MM.1S (cell line): ENCODE data around the gene RGS8.
A peak's percentile ranks its signal among the peaks of the same experiment; 100 is the strongest.

Experiments used
- DNase-seq: peaks from one replicate; pipeline ENCODE4 v3.0.0-alpha.2; 2015
- H2AFZ ChIP-seq: fragments of 300-600 bp; sonication (generic); 2 replicates; pipeline ENCODE4 v1.6.0; 2016; ENCODE audit warnings: antibody characterized with exemption, low read length
- H3F3A ChIP-seq: fragments of 300-600 bp; sonication (generic); 2 replicates; pipeline ENCODE4 v1.6.1; 2016; ENCODE audit warnings: mild to moderate bottlenecking, antibody characterized with exemption, low read length, moderate library complexity, mixed read lengths; ENCODE audit not compliant: insufficient read depth
- H3K27ac ChIP-seq: fragments of 300-600 bp; sonication (generic); 2 replicates; pipeline ENCODE4 v1.5.1; 2016; ENCODE audit warnings: mild to moderate bottlenecking, low read length
- H3K27me3 ChIP-seq: fragments of 300-600 bp; sonication (generic); replicated peaks from 2 replicates; pipeline ENCODE4 v1.6.0; 2016; ENCODE audit warnings: low read length; ENCODE audit not compliant: insufficient read depth
- H3K36me3 ChIP-seq: fragments of 300-600 bp; sonication (generic); replicated peaks from 2 replicates; pipeline ENCODE4 v1.6.1; 2016; ENCODE audit warnings: mild to moderate bottlenecking, low read length, mixed read lengths; ENCODE audit not compliant: insufficient read depth
- H3K4me1 ChIP-seq: fragments of 300-600 bp; sonication (generic); 2 replicates; pipeline ENCODE4 v1.6.1; 2016; ENCODE audit warnings: low read length, mixed read lengths
- H3K4me2 ChIP-seq: fragments of 300-600 bp; sonication (generic); 2 replicates; pipeline ENCODE4 v1.6.0; 2016; ENCODE audit warnings: low read depth, low read length
- H3K4me3 ChIP-seq: fragments of 300-600 bp; sonication (generic); 2 replicates; pipeline ENCODE4 v1.5.1; 2016; ENCODE audit warnings: low read length, mixed read lengths
- H3K79me2 ChIP-seq: fragments of 300-600 bp; sonication (generic); 2 replicates; pipeline ENCODE4 v1.6.1; 2016; ENCODE audit warnings: mixed run types, low read length, mixed read lengths
- H3K9ac ChIP-seq: fragments of 300-600 bp; sonication (generic); 2 replicates; pipeline ENCODE4 v1.6.1; 2016; ENCODE audit warnings: low read length, mixed read lengths
- H3K9me2 ChIP-seq: fragments of 300-600 bp; sonication (generic); replicated peaks from 2 replicates; pipeline ENCODE4 v1.6.1; 2016; ENCODE audit warnings: mild to moderate bottlenecking, low read length, mixed read lengths; ENCODE audit not compliant: insufficient read depth
- H3K9me3 ChIP-seq: fragments of 300-600 bp; sonication (generic); replicated peaks from 2 replicates; pipeline ENCODE4 v1.6.1; 2016; ENCODE audit warnings: mild to moderate bottlenecking, low read length, mixed read lengths; ENCODE audit not compliant: insufficient read depth
- H4K20me1 ChIP-seq: fragments of 300-600 bp; sonication (generic); 2 replicates; pipeline ENCODE4 v1.6.1; 2016; ENCODE audit warnings: mild to moderate bottlenecking, low read length, moderate library complexity, mixed read lengths; ENCODE audit not compliant: insufficient read depth
- EZH2 ChIP-seq: fragments of 300-600 bp; sonication (generic); optimal IDR thresholded peaks from 2 replicates; pipeline ENCODE3; 2017; ENCODE audit warnings: low read depth, mild to moderate bottlenecking, antibody characterized with exemption, low read length, mixed read lengths
- EZH2phosphoT487 ChIP-seq: fragments of 300-600 bp; sonication (generic); IDR thresholded peaks from 2 replicates; pipeline ENCODE4 v1.6.1; 2018; ENCODE audit warnings: antibody characterized with exemption, low read length
- TF ChIP-seq, protein P1 (sequence below): fragments of 300-600 bp; sonication (generic); IDR thresholded peaks from 2 replicates; pipeline ENCODE4 v1.5.1; 2016; ENCODE audit warnings: antibody characterized with exemption, low read length, mixed read lengths

RGS8 gene

GRCh38 chr1:182667848-182668505 is 16.4 kb downstream of the RGS8 start:
- no peak overlapping the region for H3K27ac ChIP-seq
- H4K20me1 ChIP-seq, result no peaks in the 10 kb centered on the region
- H3K79me2 ChIP-seq, result no peaks in the 10 kb centered on the region
- H3K9me3 ChIP-seq, result no peaks in the 10 kb centered on the region
- TF ChIP-seq, protein P1, sequence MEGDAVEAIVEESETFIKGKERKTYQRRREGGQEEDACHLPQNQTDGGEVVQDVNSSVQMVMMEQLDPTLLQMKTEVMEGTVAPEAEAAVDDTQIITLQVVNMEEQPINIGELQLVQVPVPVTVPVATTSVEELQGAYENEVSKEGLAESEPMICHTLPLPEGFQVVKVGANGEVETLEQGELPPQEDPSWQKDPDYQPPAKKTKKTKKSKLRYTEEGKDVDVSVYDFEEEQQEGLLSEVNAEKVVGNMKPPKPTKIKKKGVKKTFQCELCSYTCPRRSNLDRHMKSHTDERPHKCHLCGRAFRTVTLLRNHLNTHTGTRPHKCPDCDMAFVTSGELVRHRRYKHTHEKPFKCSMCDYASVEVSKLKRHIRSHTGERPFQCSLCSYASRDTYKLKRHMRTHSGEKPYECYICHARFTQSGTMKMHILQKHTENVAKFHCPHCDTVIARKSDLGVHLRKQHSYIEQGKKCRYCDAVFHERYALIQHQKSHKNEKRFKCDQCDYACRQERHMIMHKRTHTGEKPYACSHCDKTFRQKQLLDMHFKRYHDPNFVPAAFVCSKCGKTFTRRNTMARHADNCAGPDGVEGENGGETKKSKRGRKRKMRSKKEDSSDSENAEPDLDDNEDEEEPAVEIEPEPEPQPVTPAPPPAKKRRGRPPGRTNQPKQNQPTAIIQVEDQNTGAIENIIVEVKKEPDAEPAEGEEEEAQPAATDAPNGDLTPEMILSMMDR, result no peak
- TF ChIP-seq EZH2phosphoT487, result no peak
- TF ChIP-seq EZH2, result no peak
- no peak overlapping the region for H3K9ac ChIP-seq
- no peaks in the 10 kb centered on the region for H3K27me3 ChIP-seq
- H3K36me3 ChIP-seq, result no peaks in the 10 kb centered on the region
- H3K9me2 ChIP-seq, result no peaks in the 10 kb centered on the region
- H2AFZ ChIP-seq, result no peak overlapping the region
- no peak overlapping the region for H3K4me2 ChIP-seq
- no peak for DNase-seq
- H3K4me1 ChIP-seq, result no peaks in the 10 kb centered on the region
- H3K4me3 ChIP-seq, result no peak overlapping the region
- H3F3A ChIP-seq, result no peaks in the 10 kb centered on the region

GRCh38 chr1:182666706-182667105 is 17.7 kb downstream of the RGS8 start:
- peak; percentile 3 for DNase-seq
- TF ChIP-seq EZH2phosphoT487 (no peak), EZH2 (no peak)
- TF ChIP-seq, protein P1, result no peak
- Histone ChIP-seq H3K4me1 (no peaks in the 10 kb centered on the region), H3K9ac (no peak overlapping the region), H3K27me3 (no peaks in the 10 kb centered on the region), H3K27ac (no peak overlapping the region), H3K9me2 (no peaks in the 10 kb centered on the region), H3K4me3 (no peak overlapping the region), H2AFZ (no peak overlapping the region), H3K36me3 (no peaks in the 10 kb centered on the region), H3F3A (no peaks in the 10 kb centered on the region), H4K20me1 (no peaks in the 10 kb centered on the region), H3K79me2 (no peaks in the 10 kb centered on the region), H3K4me2 (no peak overlapping the region), H3K9me3 (no peaks in the 10 kb centered on the region)

- H3K4me3 ChIP-seq, result no peak overlapping the region
- H3K4me2 ChIP-seq, result no peak overlapping the region
- no peaks in the 10 kb centered on the region for H3K9me3 ChIP-seq
- DNase-seq, result no peak
- no peaks in the 10 kb centered on the region for H3K9me2 ChIP-seq
- no peak overlapping the region for H3K27ac ChIP-seq
- TF ChIP-seq EZH2phosphoT487 (no peak), EZH2 (no peak)
- TF ChIP-seq, protein P1, result no peak
- no peaks in the 10 kb centered on the region for H3K79me2 ChIP-seq
- no peaks in the 10 kb centered on the region for H3K4me1 ChIP-seq
- H2AFZ ChIP-seq, result no peak overlapping the region
- H3K27me3 ChIP-seq, result no peaks in the 10 kb centered on the region
- no peak overlapping the region for H3K9ac ChIP-seq
- H4K20me1 ChIP-seq, result no peaks in the 10 kb centered on the region
- H3K36me3 ChIP-seq, result no peaks in the 10 kb centered on the region
- H3F3A ChIP-seq, result no peaks in the 10 kb centered on the region
Observed at GRCh38 chr1:182664296-182664695, 20.1 kb downstream of the RGS8 start.
